ENCODE measurements around the gene EPHA2. TPM values are rescaled to one million over a fixed set of nuclear protein-coding genes. Genes with fewer than 3 reads are reported as not detected.

The EPHA2 gene
- total RNA-seq, 2 donors from 2014 or later = 20.3 to 32.9 TPM

DNA sequence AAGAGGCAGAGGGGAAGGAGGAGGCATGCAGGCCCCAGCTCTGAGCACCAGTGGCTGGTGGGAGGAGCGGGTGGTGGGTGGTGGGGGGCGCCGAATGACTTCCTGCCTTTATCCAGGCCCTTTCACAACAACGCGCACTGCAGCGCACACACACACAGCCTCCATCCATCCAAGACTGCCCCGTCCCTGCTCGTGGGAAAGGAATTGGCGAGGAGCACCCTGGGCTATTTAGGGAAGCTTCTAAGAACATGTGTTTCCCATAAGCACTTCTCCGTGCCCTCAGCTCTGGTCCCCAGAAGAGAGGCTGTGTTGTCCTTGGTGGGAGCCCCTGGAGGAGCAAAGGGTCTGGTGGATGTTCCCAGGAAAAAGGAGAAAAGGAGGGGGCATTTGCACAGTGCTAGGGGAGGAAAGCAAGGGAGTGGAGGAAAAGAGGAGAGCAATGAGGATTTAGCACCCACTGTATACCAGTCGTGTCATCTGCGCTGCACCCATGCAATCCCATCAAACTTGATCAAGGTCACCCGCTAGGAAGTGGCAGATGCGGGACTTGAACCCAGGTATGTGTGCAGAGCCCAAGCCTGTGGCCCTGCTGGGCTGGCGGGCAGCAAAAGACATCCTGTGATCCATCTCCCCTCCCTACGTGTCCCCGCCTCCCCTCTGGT is 28.1 kb downstream of the EPHA2 start:
- DNase-seq (ENCODE audit: low spot score) (no peak), ATAC-seq (ENCODE audit: insufficient number of reproducible peaks, low FRiP score, low read depth) (no peak)
- Histone ChIP-seq H3K4me1 (ENCODE audit: control insufficient read depth in 1 of 2, low read depth in 2 of 2) (peaks cover 7 to 22% of the 10 kb centered on the region in 2 donors), H3K27me3 (replicated peaks; ENCODE audit: insufficient read depth) (no peaks in the 10 kb centered on the region), H3K4me3 (no peak overlapping the region), H3K36me3 (peaks cover 16% of the 10 kb centered on the region), H3K27ac (peak overlapping the region in 1 of 2 donors; percentile 39), H3K9me3 (no peaks in the 10 kb centered on the region)
- TF ChIP-seq, protein P1, sequence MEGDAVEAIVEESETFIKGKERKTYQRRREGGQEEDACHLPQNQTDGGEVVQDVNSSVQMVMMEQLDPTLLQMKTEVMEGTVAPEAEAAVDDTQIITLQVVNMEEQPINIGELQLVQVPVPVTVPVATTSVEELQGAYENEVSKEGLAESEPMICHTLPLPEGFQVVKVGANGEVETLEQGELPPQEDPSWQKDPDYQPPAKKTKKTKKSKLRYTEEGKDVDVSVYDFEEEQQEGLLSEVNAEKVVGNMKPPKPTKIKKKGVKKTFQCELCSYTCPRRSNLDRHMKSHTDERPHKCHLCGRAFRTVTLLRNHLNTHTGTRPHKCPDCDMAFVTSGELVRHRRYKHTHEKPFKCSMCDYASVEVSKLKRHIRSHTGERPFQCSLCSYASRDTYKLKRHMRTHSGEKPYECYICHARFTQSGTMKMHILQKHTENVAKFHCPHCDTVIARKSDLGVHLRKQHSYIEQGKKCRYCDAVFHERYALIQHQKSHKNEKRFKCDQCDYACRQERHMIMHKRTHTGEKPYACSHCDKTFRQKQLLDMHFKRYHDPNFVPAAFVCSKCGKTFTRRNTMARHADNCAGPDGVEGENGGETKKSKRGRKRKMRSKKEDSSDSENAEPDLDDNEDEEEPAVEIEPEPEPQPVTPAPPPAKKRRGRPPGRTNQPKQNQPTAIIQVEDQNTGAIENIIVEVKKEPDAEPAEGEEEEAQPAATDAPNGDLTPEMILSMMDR (IDR thresholded peaks at IDR 0.05) = no peak

DNA sequence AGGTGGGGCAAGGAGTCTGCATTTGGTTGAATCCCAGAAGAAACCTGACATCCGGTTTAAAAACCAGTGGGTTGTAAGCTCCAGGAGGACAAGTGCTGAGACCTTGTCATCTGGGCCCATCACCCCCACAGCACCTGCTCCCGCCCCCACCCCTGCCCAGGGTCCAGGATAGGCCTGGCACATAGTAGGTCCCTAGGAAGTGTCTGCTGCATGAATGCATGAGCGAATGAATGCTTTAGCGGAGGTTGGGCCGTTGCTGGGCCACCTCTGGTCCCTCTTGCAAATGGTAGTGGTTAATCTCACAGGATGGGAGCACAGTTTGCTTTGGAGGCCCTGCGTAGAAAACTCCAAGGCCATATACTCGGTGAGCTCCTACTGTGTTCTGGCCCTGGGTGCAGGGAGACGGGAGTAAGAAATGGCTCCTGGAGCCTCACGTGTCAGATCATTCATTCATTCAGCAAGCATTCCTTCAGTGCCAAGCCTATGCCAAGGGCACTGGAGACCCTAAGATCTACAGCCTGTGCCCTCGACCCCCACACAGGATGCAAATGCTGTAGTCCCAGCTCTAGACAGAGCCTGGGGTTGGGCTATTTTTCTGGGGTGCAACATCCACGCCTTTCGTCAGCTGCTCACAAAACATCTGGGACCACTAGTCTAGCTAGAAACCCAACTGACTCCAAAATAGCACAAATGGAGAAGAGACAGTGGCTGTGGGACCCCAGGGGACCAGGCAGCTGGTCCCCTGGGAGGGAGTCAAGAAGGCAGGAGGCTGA is 28.9 kb downstream of the EPHA2 start:
- peaks cover 9% of the 10 kb centered on the region for H3K36me3 ChIP-seq
- no peaks in the 10 kb centered on the region for H3K9me3 ChIP-seq
- no peaks in the 10 kb centered on the region for H3K27me3 ChIP-seq (replicated peaks; ENCODE audit: insufficient read depth)
- peaks cover 7 to 22% of the 10 kb centered on the region in 2 donors for H3K4me1 ChIP-seq (ENCODE audit: control insufficient read depth in 1 of 2, low read depth in 2 of 2)
- no peak for ATAC-seq (ENCODE audit: insufficient number of reproducible peaks, low FRiP score, low read depth)
- TF ChIP-seq, protein P1 (IDR thresholded peaks at IDR 0.05) = no peak
- DNase-seq (ENCODE audit: low spot score) = no peak
- H3K27ac ChIP-seq = no peak overlapping the region
- no peak overlapping the region for H3K4me3 ChIP-seq

DNA sequence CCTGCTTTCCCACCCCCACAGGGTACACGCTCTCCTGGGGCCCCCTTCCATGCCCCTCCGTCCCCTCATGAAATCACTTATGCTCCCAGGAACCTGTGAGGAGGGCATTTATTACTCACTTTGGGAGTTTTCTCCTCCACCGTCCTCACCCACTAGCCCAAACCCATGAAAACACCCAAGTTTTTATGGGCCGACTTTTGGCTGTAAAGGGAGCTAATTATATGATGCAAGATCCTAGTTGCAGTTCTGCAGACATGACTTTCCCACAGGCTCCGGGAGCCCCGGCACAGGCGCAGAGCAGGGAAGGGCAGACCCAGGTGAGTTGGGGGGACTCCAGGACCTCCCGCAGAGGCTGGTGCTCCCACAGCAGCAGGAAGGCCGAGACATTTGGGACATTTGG is 29.7 kb downstream of the EPHA2 start:
- Histone ChIP-seq H3K4me1 (ENCODE audit: control insufficient read depth in 1 of 2, low read depth in 2 of 2) (peaks cover 7 to 22% of the 10 kb centered on the region in 2 donors), H3K27me3 (replicated peaks; ENCODE audit: insufficient read depth) (no peaks in the 10 kb centered on the region), H3K9me3 (no peaks in the 10 kb centered on the region), H3K27ac (no peak overlapping the region), H3K36me3 (peaks cover 9% of the 10 kb centered on the region), H3K4me3 (no peak overlapping the region)
- TF ChIP-seq, protein P1 (IDR thresholded peaks at IDR 0.05) = no peak
- ATAC-seq (ENCODE audit: insufficient number of reproducible peaks, low FRiP score, low read depth) (no peak), DNase-seq (ENCODE audit: low spot score) (no peak)

DNA sequence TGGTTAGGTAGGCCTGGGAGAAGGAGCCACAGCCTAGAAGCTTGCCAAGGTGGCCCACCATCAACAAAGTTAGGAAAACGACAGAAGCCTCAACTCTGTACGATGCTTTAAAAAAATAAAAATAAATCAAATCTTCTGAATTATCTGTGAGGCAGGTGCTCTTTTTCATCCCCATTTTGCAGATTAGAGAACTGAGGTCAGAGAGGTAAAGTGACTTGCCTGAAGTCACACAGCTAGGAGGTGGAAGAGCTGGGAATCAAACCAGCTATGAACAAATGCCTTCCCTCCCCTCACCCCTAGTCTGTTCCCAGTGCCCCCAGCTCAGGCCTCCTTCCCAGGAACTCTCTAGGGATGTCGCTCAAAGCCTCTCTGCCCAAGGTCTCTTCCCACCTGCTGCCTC is 30.4 kb downstream of the EPHA2 start:
- Histone ChIP-seq H3K36me3 (peaks cover 9% of the 10 kb centered on the region), H3K4me3 (no peak overlapping the region), H3K27me3 (replicated peaks; ENCODE audit: insufficient read depth) (no peaks in the 10 kb centered on the region), H3K27ac (no peak overlapping the region), H3K4me1 (ENCODE audit: control insufficient read depth in 1 of 2, low read depth in 2 of 2) (peaks cover 7 to 22% of the 10 kb centered on the region in 2 donors), H3K9me3 (no peaks in the 10 kb centered on the region)
- ATAC-seq (ENCODE audit: insufficient number of reproducible peaks, low FRiP score, low read depth) (no peak), DNase-seq (ENCODE audit: low spot score) (no peak)
- TF ChIP-seq, protein P1 (IDR thresholded peaks at IDR 0.05) = no peak

DNA sequence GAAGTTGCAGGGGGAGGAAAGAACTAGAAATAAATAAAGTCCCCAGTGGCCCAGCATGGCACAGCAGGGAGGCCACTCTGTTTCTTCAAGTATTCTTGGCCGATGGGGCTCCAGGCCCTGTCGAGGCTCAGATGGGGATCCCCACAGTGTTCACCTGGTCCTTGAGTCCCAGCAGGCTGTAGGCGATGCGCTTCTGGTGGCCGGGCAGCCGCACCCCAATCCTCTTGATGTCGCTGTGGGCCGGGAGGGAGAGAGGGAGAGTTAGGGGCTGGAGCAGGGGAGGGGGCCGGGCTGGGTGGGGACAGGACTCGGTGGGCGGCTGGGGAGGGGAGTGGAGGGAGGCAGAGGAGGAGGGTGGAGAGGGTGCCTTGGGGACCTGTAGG is 30.8 kb downstream of the EPHA2 start:
- Histone ChIP-seq H3K36me3 (peaks cover 7% of the 10 kb centered on the region), H3K4me3 (no peak overlapping the region), H3K9me3 (no peaks in the 10 kb centered on the region), H3K4me1 (ENCODE audit: control insufficient read depth in 1 of 2, low read depth in 2 of 2) (peaks cover 7 to 22% of the 10 kb centered on the region in 2 donors), H3K27me3 (replicated peaks; ENCODE audit: insufficient read depth) (no peaks in the 10 kb centered on the region), H3K27ac (no peak overlapping the region)
- DNase-seq (ENCODE audit: low spot score) (no peak), ATAC-seq (ENCODE audit: insufficient number of reproducible peaks, low FRiP score, low read depth) (no peak)
- TF ChIP-seq, protein P1 (IDR thresholded peaks at IDR 0.05) = no peak
